ENCODE results near the gene ADSS1.
A peak's percentile ranks its signal among the peaks of the same experiment; 100 is the strongest.

ADSS1 gene

DNA sequence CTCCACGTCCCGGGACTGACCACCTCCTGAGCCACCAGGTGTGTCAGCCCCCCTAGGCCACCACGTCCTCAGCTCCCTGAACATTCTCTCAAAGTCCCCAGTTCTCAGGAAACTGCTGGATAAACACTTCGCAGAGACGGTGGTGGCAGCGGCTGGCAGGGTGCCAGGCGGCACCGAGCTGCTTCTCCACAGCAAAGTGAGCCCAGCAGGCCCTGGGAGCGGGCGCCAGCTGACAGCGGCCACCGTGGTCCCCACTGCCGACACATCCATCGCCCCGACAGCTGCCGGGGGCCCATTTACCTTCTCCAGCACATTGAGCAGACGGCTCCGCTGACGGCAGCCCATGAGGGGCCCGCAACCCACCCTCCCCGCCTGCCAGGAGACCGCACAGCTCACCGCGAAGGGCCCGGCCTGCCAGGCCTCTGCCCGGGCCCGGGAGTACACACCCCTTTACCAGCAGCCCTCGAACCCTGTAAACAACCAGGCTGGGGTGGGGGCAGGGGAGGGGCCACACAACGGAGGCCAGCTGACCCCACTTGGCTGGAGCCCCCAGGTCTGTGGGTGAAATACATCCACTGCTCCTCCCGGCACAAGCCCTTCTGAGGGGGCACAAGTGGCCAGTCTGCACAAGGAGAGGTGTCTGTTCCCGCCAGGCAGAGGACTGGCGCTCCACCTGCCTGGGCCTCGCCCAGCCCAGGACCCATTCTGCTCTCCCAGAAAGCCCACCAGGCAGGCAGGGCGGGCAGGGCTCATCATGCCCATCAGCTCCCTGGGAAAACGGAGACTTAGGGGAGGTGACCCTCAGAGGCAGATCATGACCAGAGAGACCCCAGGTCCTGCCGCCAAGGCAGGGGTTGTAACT is 61.0 kb downstream of the ADSS1 start:
- DNase-seq, result no peak

DNA sequence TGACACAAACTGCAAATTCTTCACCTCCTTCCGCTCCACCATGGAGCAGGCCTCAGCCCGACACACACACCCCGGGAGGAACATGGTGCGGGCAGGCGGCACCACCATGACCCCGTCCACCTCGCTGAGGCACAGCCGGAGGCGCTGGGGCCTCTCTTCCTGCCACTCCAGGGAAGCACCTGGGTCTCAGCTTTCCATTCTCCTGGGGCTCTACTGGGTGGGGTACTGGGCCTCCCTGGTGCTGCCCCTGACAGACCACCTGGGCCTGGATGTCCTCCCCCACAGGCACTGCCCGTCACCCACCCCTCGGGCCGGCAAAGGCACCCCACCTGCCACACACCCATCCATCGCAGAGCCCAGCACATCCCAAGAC is 61.7 kb downstream of the ADSS1 start:
- DNase-seq, result no peak

DNA sequence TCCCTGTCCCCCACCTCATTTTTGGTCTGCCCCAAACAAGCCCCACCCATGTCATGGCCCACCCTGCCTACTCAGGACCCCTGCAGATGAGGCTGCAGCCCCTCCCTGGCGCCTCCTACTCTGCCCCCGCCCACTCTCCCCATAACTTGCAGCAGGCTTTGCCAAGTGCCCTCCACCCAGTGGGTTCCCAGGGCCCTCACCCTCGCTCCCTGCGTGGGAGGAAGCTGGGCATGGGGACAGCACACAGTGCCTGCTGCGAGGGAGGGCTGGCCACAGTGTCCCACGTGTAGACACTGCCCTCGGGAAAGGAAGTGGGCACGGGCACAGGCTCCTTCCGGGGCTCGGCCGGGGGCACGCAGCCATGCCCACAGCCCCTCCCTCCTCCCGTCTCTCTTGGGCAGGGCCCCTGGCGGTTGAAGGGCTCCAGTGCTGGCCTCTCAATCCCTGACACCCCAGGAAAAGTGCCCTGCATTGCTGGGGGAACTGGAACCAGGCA is 62.1 kb downstream of the ADSS1 start:
- no peak for DNase-seq

DNA sequence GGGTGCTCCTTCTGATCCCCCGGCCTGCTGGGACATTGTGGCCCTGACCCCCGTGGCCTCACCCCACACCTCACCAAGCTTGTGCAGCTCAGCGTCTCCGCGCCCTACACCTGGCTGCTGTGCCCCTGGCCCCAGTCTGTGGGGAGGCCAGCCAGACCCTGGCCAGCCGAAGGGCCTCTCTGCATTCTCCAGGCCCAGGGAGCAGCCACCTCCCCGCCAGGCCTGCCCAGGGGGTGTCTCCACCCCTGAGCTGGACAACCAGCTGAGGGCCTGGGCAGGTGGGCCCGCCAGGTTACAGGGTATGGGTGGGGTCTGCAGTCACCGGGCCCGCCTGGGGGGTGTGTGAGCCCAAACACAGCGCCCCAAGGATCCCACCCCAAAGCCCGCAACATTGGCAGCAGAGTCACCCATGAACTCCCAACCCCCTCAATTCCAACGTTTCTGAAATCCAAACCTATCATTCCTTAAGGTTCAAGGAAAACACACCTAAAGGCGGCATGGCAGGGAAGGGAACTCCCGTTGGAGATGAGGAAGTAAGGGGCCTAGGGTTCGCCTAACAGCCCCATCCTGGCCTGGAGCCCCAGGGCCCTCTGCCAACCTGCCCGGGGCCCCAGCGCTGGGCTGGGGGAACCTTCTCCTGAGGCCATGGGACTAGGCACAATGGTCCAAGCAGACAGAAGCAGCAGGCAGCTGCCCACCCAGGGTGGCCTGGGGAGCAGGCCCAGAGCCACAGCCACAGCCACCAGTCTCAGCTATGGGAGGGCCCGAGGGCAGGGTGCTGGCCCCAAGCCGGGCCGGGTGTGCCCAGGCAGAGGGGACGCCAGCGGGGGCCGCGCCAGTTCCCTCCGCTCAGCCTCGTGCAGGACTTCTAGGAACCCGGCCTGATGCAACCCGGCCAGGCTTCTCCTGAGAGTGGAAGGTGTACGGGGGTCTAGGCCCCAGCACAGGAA is 63.0 kb downstream of the ADSS1 start:
- DNase-seq, result no peak

- no peak for DNase-seq
These were observed 63.7 kb downstream of the ADSS1 start for GRCh38 chr14:104787736-104788135.

- no peak for DNase-seq
These were observed 64.3 kb downstream of the ADSS1 start for GRCh38 chr14:104788161-104788818.

DNA sequence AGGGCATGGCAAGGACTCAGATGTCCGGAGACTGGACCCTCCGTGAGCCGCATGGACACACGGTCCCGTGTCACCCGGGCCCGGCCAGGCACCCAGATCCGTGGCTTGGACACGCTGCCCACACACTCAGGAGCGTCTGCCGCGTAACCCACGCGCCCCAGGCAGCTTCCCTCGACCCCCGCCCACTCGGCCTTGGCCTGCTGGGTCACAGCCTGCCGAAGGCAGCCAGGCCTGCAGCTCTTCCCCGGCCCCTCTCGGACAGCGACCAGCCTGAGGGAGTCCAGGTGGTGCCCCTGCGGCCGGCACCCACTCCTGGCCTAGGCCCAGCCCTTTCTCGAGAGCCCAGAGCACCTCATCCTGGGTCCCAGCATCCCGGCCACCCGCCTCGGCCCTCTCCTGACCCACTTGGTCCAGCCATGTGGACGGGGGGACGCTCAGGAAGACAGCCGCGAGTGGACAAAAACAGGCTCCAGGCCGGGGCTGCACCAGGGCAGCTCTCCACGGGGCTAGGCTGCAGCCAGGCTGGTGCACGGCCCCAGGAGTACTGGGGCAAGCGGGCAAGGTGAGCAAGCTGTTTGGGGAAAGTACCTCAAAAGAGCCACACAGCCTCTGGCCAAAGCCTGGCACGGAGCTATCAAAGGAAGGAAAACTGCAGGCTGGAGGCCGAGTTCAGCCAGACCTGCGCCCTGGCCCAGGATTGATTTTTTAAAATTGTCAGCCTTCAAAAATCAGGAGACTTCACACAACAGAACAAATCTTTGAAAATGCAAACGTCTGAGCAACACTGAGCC is 65.0 kb downstream of the ADSS1 start:
- DNase-seq, result no peak

DNA sequence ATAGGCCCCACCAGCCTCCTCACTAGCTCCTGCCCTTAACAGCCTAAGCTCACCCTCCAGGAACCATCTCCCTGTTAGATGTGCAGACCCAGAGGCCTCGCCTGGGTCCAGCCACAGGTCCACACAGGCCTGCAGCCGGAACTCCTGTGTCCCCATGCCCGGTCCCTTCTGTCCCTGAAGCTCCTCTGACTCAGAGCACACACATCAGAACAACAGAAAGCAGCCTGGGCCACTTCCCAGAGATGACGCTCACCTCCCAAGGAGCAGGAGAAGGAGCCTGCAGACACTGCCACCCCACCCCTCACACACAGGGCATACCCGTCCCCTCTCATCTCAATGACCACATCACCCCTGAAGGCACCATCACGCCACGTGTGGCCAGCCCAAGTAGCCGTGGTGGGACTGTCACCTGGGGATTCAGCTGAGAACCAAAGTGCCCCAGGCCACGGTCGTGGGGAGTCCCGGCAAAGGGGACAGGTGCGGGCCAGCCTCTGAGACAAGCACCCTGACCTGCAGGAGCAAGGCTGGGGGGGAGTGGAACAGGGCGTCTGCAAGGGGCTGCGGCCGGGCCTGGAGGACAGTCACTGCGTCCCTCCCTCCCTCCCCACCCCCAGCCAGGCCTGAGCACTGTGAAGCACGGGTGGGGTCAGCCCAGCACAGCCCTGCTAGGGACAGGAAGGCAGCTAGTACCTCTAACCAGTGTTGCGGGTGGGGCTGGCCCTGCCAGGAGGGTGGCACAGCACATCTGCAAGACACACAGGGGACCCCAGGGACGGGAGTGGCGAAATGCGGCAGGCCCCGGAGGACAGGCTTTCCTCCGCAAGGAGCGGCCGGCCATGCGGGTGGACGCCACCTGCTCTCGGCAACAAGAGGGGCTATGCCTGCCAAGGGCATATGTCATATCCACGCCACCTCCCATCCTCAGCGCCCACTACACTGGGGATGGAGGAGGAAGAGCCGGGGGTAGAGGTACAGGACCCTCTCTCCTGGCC is 66.0 kb downstream of the ADSS1 start:
- DNase-seq, result no peak

DNA sequence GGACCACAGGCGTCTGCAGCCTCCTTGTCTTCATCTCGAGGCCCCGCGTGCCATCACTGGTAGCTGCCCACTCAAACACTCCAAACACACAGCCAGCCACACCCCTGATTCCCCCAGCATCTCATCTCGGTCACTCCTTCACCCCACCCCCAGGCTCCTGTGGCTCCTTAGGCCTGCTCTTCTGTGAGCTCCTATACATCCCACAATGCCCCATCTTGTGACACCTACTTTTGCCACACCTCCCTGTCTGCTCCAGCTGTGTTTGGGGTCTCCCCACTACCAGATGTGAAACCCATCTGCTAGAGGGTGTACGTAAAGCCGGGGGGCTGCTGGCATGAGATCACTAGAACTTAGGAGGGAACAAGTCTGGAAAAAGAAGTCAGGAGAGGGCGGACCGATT is 67.4 kb downstream of the ADSS1 start:
- DNase-seq, result no peak

DNA sequence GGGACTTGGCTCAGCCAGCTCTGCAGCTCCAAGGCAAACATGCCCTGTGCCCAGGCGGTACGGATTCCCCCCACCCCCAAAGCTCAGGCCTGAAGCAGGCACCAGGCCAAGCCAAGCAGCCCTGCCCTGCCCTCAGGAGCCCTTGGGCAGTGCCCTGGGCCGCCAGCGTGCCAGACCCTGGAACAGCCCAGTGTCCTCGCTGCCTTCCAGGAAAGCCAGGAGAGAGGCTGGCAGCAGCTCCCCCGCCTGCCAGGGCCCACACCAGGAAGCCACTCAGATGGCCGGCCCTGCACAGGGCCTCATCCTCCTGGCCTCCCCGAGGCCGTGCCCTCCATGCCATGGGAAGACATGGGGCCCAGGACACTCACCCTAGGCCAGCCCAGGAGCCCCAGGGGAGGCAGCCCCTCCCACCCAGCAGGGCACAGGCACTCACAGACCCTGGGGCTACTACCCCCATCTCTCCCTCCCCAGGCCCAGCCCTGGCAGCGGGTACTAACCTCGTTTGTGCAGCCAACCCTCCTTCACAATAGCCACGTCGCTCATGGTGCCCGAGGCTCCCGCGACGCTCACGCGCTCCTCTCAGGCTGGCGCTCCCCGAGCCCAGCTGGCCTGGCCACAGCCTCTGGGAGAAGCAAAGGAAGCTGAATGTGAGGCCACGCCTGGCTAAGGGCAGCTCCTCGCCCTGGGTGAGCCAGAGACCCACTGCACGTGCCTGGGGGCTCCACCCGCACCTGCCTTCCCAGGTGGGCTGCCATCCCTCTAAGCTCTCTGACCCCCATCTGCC is 68.3 kb downstream of the ADSS1 start:
- no peak for DNase-seq

GRCh38 chr14:104792945-104793702 is 69.1 kb downstream of the ADSS1 start:
- no peak for DNase-seq

GRCh38 chr14:104793703-104793959 is 69.6 kb downstream of the ADSS1 start:
- no peak for DNase-seq

GRCh38 chr14:104794099-104794498 is 70.1 kb downstream of the ADSS1 start:
- peak; percentile 58 for DNase-seq

DNA sequence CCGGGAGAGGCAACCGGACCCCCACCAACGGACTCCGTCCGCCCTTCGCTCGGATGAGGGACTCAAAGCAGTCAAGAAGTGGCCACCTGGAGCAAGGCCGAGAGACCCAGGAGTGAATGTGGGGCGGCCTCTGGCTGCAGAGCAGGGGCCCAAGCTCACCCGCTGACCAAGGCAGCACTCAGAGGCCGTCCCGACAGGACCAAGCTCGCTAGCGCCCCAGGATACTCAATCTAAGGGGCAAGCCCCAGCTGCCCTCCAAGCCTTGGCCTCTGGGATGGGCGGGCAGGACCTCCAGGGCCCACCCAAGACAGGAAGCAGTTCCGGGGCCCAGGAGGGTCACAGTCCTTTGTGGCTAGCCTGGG is 70.6 kb downstream of the ADSS1 start:
- no peak for DNase-seq

DNA sequence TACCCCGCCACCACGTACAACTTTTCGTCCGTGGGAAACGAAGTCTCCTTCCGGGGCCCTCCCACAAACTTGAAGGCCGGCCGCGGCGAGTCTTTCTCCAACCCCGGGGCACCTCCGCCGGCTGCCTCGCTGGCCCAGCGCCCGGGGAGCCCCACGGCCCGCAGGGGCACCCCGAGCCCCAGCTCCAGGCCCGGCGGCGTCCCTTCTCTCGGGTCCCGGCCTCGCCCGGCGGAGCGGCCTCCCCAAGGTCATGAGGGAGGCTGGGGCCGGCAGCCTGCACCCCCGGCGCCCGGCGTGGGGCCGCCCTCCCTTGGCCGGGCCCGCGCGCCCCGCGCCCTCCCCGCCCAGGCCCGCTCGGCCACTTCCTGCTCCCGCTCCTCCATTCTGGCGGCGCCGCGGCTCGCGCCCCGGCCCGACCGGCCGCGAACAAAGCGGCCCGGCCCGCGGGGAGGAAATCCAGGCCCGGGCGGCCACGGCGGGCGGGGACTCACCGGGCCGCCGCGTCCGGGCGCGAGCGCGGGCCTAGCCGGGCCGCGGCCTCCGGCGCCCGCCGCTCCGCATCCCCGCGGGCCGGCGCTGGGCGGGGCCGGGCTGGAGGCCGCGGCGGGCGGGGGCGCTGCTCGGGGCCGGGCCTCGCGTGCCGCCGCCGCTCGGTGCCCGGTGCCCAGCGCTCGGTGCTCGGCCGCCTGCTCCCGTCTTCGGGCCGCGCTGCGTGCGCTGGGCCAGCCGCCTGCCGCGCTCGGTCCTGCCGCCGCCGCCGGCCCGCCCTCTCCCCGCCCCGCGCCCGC is 71.2 kb downstream of the ADSS1 start, which contains the start of gene AKT1:
Gene AKT1 (minus strand): TSS at position 756 of the 788 bp plus-strand sequence. CDS start 3,105 bp downstream, outside the sequence.
- DNase-seq, result no peak

DNA sequence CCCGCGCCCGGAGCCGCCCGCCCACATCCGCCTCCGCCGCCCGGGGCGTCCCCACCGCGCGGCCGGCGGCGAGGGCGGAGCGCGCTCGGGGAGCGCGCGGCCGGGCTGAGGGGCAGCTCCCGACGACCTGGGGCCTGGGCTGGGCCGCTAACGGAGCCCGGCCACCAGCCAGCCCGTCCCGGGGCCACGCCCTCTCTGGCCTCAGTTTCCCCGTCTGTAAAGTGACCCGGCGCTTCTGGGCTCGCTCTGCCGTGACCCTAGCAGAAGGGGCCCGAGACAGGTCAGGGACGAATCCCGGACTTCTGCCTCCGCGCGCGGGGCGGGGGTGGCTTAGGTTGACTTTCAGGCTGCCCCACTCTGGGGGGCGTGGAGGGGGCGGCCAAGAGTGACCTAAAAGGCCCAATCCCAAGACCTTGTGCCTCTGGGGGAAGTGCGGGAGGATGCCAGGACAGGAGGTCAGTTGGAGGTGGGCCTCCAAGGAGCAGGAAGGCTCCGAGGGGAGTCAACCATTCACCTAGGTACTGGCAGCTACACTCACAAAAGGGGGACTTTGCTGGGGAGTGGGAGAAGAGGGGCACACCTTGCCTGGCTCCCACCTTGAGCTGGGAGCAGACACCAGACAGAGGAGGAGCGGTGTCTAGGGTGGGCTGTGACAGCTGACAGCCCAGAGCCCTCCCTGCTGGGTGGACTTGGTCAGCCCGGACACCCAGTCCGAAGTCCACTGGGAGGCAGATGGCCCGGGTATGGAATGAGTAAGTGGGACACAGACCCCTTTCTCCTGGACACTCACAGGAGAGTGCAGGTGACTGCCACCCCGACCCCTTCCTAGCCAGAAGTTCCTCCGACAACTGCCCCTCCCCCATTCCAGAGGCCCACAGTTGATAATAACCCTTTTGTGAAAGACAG is 72.0 kb downstream of the ADSS1 start:
- DNase-seq, result peak; percentile 65

- no peak for DNase-seq
These were observed 72.7 kb downstream of the ADSS1 start for GRCh38 chr14:104796687-104797081.
